Measurements from ENCODE around the gene CAMK4. TPM values are rescaled to one million over a fixed set of nuclear protein-coding genes. Genes with fewer than 3 reads are reported as not detected.

CAMK4 gene
- total and polyA plus RNA-seq, 2 experiments from 2014 or later = 4.2 to 7.3 TPM

- H3K4me3 ChIP-seq = no peak overlapping the region
- H3K27ac Mint-ChIP-seq = no peak overlapping the region
- H3K4me2 ChIP-seq = no peak overlapping the region
- ATAC-seq = no peak; the same call in 2 of the 3 replicates
- no peaks in the 10 kb centered on the region for H4K20me1 ChIP-seq (replicated peaks; ENCODE audit: insufficient read depth)
- H3K9me2 ChIP-seq (ENCODE audit: insufficient read depth) = no peaks in the 10 kb centered on the region
- H3K36me3 ChIP-seq (ENCODE audit: insufficient read depth) = no peaks in the 10 kb centered on the region
- DNase-seq (ENCODE audit: low spot score) = no peak
- no peak overlapping the region for H3K4me3 Mint-ChIP-seq
- H3K36me3 Mint-ChIP-seq (ENCODE audit: low read depth) = no peaks in the 10 kb centered on the region
- H3K4me1 Mint-ChIP-seq = peaks cover 3% of the 10 kb centered on the region; the same call in 1 of the 3 replicates
- H3K27ac ChIP-seq (ENCODE audit: low read depth) = no peak overlapping the region
- H3K27me3 Mint-ChIP-seq (ENCODE audit: insufficient read depth, low read depth, poor library complexity) = no peaks in the 10 kb centered on the region
- H3K27me3 ChIP-seq (ENCODE audit: insufficient read depth) = no peaks in the 10 kb centered on the region
- no peaks in the 10 kb centered on the region for H3F3A ChIP-seq (replicated peaks; ENCODE audit: low read depth)
- TF ChIP-seq STAT1 (IDR thresholded peaks at IDR 0.05; ENCODE audit: unreplicated experiment) (no peak), POLR2AphosphoS5 (IDR thresholded peaks at IDR 0.05; ENCODE audit: low read depth) (no peak), CREB1 (CRISPR knock-in tag; IDR thresholded peaks at IDR 0.05; ENCODE audit: low read depth) (no peak), ZNF462 (CRISPR knock-in tag; IDR thresholded peaks at IDR 0.05) (no peak), EZH2 (IDR thresholded peaks at IDR 0.05; ENCODE audit: low read depth, unreplicated experiment) (no peak), JUNB (IDR thresholded peaks at IDR 0.05; ENCODE audit: unreplicated experiment) (no peak), NANOG (IDR thresholded peaks at IDR 0.05; ENCODE audit: borderline replicate concordance) (no peak), ZNF114 (CRISPR knock-in tag; IDR thresholded peaks at IDR 0.05) (no peak), EZH2phosphoT487 (IDR thresholded peaks at IDR 0.05; ENCODE audit: unreplicated experiment) (no peak)
- H3K9me3 Mint-ChIP-seq = no peaks in the 10 kb centered on the region
- no peak overlapping the region for H2AFZ ChIP-seq
- H3K79me2 ChIP-seq (replicated peaks; ENCODE audit: insufficient read depth) = no peaks in the 10 kb centered on the region
- no peaks in the 10 kb centered on the region for H3K4me1 ChIP-seq (ENCODE audit: insufficient read depth)
Measured at GRCh38 chr5:111389390-111390082, 165.4 kb downstream of the CAMK4 start.
